Fibroblast of villous mesenchyme (primary cell): ENCODE measurements around the gene PRICKLE4. TPM values are rescaled to one million over a fixed set of nuclear protein-coding genes. Genes with fewer than 3 reads are reported as not detected.
"Not testable (repeated sequence)": the region's sequence is repeated elsewhere in the genome, so short reads cannot be mapped to it uniquely, and the experiment has no call there.

ENCODE experiments used
- DNase-seq: peaks from one replicate; pipeline ENCODE4 v3.0.0-alpha.2; 2010; ENCODE audit warnings: low read depth
- H3K4me3 ChIP-seq: 2 replicates; pipeline ENCODE4 v1.5.1; 2011; ENCODE audit warnings: low read depth, mild to moderate bottlenecking, low read length
- total RNA-seq: library from RNA; depleted of rRNA; stranded (reverse); fragments of >200 nt; gene quantifications from 2 replicates; pipeline ENCODE4 v1.2.3, GENCODE V29; 2012
- TF ChIP-seq, protein P1 (sequence below): IDR thresholded peaks from 2 replicates; pipeline ENCODE4 v1.5.1; 2012; ENCODE audit warnings: low read depth, mild to moderate bottlenecking, low read length; ENCODE audit not compliant: insufficient read depth

Gene PRICKLE4
- total RNA-seq, 1 donor: 0.86 TPM

DNA sequence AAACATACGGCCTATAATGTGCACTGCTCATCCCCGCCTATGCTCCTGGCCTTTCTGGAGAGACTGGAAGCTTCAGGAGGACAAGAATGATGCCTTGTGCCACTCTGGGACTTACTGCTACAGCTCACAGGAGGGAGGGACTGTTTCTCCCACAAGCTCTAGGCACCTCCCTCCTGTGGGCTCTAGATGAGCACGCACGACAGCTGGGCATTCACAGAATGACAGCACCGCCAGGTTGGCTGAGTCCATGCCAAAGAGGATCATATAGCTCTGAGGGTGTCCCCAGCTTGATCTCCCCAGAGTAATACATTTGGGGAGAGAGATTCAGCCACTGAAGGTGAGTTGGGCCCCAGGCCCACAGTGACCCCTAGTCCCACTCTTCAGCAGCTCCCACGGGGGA is 23.3 kb upstream of the PRICKLE4 start:
- no peak overlapping the region for H3K4me3 ChIP-seq
- no peak for DNase-seq
- TF ChIP-seq, protein P1, sequence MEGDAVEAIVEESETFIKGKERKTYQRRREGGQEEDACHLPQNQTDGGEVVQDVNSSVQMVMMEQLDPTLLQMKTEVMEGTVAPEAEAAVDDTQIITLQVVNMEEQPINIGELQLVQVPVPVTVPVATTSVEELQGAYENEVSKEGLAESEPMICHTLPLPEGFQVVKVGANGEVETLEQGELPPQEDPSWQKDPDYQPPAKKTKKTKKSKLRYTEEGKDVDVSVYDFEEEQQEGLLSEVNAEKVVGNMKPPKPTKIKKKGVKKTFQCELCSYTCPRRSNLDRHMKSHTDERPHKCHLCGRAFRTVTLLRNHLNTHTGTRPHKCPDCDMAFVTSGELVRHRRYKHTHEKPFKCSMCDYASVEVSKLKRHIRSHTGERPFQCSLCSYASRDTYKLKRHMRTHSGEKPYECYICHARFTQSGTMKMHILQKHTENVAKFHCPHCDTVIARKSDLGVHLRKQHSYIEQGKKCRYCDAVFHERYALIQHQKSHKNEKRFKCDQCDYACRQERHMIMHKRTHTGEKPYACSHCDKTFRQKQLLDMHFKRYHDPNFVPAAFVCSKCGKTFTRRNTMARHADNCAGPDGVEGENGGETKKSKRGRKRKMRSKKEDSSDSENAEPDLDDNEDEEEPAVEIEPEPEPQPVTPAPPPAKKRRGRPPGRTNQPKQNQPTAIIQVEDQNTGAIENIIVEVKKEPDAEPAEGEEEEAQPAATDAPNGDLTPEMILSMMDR: no peak

DNA sequence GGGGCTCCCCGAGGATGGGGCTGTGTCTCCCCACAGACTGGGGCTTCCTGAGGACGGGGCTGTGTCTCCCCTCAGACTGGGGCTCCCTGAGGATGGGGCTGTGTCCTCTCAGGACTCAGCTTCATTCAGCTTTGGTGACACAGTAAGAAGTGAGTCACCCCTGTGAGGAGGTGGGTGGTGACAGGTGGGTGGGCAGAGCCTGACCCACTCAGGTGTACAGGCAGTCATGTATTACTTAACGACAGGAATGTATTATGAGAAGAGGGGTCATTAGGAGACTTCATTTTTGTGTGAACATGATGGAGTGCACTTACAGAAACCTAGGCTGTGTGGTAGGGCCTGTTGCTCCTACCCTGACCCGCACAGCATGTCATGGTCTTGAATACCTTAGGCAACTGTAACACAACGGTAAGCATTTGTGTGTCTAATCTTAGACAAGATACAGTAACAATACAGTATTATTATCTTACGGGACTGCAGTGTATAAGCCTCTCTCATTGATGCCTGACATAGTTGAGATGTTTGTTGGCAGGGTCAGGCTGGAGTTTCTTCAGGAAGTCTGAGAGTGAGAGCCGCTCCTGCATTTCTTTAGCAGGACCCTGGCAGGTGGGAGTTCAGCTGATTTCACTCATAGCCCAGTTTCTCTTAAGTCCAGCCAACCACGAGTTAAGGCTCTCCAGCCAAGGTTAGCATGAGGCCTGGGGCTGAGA is 22.5 kb upstream of the PRICKLE4 start:
- no peak overlapping the region for H3K4me3 ChIP-seq
- no peak for DNase-seq
- TF ChIP-seq, protein P1: no peak

DNA sequence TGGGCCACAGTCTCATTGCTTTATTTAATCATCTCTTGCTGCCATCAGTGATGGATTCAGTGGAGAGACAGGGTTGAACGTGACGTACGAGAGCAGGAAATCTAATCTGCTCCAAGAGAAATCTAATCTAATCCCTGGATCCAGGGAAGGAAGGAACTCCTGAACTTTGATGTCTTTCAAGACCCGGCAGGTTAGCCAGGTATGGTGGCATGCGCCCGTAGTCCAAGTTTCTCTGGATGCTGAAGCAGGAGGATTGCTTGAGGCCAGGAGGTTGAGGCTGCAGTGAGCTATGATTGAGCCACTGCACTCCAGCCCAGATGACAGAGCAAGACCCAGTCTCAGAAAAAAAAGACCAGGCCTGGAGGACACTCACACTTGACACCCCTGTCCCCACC is 21.9 kb upstream of the PRICKLE4 start:
- TF ChIP-seq, protein P1: no peak
- DNase-seq: no peak
- no peak overlapping the region for H3K4me3 ChIP-seq

DNA sequence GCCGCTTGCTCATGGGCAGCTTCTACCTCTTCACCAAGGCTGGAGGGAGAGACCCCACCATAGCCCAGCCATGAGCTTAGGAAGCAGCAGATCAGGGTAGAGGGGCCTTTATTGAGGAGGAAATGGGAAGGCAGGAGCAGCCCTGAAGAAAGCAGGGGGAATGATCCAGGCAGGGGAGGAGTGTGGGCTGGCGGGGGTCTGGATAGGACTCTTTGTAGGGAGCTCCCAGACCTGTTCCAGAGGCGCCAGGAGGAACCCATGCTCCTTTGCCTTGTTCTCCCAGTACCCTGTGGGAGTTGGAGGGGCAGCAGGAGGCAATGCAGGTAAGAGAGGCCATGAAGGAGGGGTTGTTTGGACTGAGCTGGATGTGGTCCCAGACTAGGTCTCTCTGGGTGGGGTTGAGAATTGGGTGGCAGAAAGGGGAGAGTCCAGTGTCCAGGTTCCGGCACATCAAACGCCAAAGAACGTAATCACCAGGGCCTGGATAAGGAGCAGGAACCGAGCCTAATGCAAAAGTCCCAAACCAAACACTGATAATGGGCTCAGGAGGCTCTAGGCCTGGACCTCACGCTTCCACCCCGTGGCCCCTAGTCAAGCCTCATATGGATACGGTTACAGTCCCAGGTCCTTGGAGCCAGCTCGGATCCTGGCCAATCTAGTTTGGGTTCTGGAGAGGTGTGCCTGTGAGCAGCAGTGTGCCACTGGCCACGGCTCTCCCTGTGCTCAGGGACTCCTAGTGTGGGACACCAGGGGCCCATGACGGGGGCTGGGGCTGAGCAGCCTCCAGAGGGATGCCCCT is 21.3 kb upstream of the PRICKLE4 start:
- TF ChIP-seq, protein P1: no peak
- no peak for DNase-seq

DNA sequence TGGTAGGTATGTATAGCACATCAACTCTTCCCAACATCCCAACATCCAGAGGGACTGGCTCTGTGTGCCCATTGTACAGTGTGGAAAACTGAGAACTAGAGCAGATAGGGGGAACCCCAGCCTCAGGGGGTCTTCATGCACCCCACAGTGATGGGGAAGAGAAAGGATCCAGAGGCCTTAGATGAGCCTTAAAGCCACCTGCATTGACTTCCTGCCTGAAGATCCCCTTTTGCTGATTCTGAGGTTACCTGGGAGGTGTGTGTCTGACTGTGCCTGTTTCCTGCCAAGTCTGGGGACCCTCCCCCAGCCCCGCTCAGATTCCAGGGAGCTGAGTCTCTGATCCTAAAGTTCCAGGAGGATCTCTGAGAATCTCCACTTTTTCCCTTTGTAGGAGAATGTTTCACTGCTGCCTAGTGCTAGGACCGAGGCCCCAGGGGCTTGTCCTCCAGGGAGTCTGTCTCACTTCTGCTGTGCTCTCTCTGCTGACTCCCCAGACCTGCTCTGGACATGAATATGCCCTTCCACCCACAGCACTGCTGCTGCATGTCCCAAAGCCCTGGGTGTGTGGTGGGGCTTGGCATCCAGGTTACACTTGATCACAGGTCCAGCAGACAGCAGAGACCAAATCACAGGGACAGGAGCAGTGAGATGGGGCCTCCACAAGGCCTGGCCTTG is 20.5 kb upstream of the PRICKLE4 start:
- no peak for DNase-seq
- TF ChIP-seq, protein P1: no peak
- no peak overlapping the region for H3K4me3 ChIP-seq

More for the DNA sequence above, 21.3 kb upstream of the PRICKLE4 start:
- no peak overlapping the region for H3K4me3 ChIP-seq

DNA sequence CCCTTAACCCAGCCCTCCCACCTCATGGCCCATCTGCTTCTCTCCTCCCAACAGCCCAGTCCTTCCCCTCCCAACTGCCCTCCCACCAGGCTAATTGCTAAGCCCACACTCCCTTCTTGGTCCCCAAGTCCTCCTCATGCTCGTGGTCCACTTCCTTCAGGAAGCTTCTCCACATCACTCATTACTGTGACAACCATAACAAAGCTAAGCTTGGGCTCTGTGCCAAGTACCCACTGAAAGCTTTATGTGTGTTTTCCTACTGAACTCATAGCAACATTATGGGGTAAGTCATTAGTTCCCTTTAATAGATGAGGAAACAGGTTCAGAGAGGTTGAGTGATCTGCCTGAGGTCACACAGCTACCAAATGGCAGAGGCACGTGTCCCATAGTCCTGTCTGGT is 17.1 kb upstream of the PRICKLE4 start:
- TF ChIP-seq, protein P1: no peak
- H3K4me3 ChIP-seq: no peak overlapping the region
- DNase-seq: no peak

DNA sequence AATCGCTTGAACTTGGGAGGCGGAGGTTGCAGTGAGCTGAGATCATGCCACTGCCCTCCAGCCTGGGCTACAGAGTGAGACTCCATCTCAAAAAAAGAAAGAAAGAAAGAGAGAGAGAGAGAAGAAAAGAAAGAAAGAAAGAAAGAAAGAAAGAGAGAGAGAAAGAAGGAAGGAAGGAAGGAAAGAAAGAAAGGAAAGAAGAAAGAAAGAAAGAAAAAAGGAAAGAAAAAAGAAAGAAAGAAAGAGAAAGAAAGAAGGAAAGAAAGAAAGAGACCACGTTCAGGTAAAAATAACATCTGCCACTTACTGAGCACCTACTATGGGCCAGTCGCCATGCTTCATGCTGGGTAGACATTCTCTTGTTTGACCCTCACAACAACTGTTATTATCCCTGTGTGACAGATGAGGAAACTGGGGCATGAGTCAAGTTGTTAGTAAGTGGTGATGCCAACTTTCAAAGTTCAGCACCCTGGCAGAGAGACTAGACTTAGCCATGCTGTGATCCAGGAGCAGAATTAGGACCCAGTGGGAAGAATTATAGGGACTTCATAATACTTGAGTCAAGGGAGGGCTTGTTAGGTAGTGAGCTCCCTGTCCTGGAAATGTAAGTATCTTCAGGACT is 14.4 kb upstream of the PRICKLE4 start:
- not testable (repeated sequence) for DNase-seq

More for the DNA sequence above, 14.4 kb upstream of the PRICKLE4 start:
- not testable (repeated sequence) for H3K4me3 ChIP-seq
